Neural cell (in vitro differentiated cells): ENCODE results near the gene UBQLNL. TPM values are rescaled to one million over a fixed set of nuclear protein-coding genes. Genes with fewer than 3 reads are reported as not detected.

Experiments
- H2AFZ ChIP-seq: fragments of 200-600, 300-800 bp; sonication (generic), shearing (Covaris generic); 2 replicates; pipeline ENCODE4 v1.6.0; 2014; ENCODE audit warnings: low read depth, mild to moderate bottlenecking, antibody characterized with exemption, low read length, moderate library complexity
- H3F3A ChIP-seq: fragments of 200-600 bp; shearing (Covaris generic); 2 replicates; pipeline ENCODE4 v1.6.1; 2016; ENCODE audit warnings: mild to moderate bottlenecking, moderate library complexity, mixed read lengths, antibody characterized with exemption, low read length; ENCODE audit not compliant: insufficient read depth, poor library complexity, severe bottlenecking
- H3K27ac ChIP-seq: fragments of 200-600, 300-800 bp; sonication (generic), shearing (Covaris generic); 2 replicates; pipeline ENCODE4 v1.5.1; 2014; ENCODE audit warnings: mild to moderate bottlenecking, low read length, moderate library complexity
- H3K27me3 ChIP-seq: fragments of 300-800, 200-600 bp; sonication (generic), shearing (Covaris generic); 2 replicates; pipeline ENCODE4 v1.6.0; 2014; ENCODE audit warnings: mild to moderate bottlenecking, low read depth, low read length, moderate library complexity; ENCODE audit not compliant: insufficient read depth
- H3K36me3 ChIP-seq: fragments of 300-800, 200-600 bp; sonication (generic), shearing (Covaris generic); 2 replicates; pipeline ENCODE4 v1.5.1; 2014; ENCODE audit warnings: mild to moderate bottlenecking, antibody characterized with exemption, low read length, moderate library complexity; ENCODE audit not compliant: insufficient read depth
- H3K4me2 ChIP-seq: fragments of 300-800, 200-600 bp; sonication (generic), shearing (Covaris generic); 2 replicates; pipeline ENCODE4 v1.6.0; 2014; ENCODE audit warnings: mild to moderate bottlenecking, low read length
- H3K4me3 ChIP-seq: fragments of 300-800, 200-600 bp; sonication (generic), shearing (Covaris generic); 2 replicates; pipeline ENCODE4 v1.5.1; 2014; ENCODE audit warnings: mild to moderate bottlenecking, low read length, moderate library complexity
- H3K79me2 ChIP-seq: fragments of 200-600 bp; shearing (Covaris generic); replicated peaks from 2 replicates; pipeline ENCODE4 v1.6.0; 2014; ENCODE audit warnings: mild to moderate bottlenecking, low read length, moderate library complexity; ENCODE audit not compliant: insufficient read depth
- H3K9ac ChIP-seq: fragments of 300-800, 200-600 bp; sonication (generic), shearing (Covaris generic); 2 replicates; pipeline ENCODE4 v1.6.1; 2016; ENCODE audit warnings: mild to moderate bottlenecking, low read length, mixed read lengths
- H3K9me2 ChIP-seq: fragments of 200-600 bp; shearing (Covaris generic); 2 replicates; pipeline ENCODE4 v1.6.1; 2016; ENCODE audit warnings: mild to moderate bottlenecking, low read length, mixed read lengths; ENCODE audit not compliant: insufficient read depth
- H3K9me3 ChIP-seq: fragments of 200-600, 300-800 bp; sonication (generic), shearing (Covaris generic); 2 replicates; pipeline ENCODE4 v1.6.1; 2016; ENCODE audit warnings: mild to moderate bottlenecking, mixed run types, low read length, moderate library complexity, mixed read lengths
- H4K20me1 ChIP-seq: fragments of 200-600 bp; shearing (Covaris generic); 2 replicates; pipeline ENCODE4 v1.6.1; 2016; ENCODE audit warnings: mild to moderate bottlenecking, mixed run types; ENCODE audit not compliant: insufficient read depth
- EZH2 ChIP-seq: fragments of 200-600, 300-800 bp; shearing (Covaris generic), sonication (generic); IDR thresholded peaks from 2 replicates; pipeline ENCODE4 v1.6.1; 2014; ENCODE audit warnings: antibody characterized with exemption, low read length, borderline replicate concordance, mild to moderate bottlenecking; ENCODE audit not compliant: insufficient read depth, poor library complexity, severe bottlenecking
- RAD21 ChIP-seq: fragments of 450-650 bp; conservative IDR thresholded peaks from 2 replicates; pipeline ENCODE4 v1.6.1; 2014; ENCODE audit warnings: antibody characterized with exemption, mild to moderate bottlenecking, moderate library complexity
- TAF1 ChIP-seq: IDR thresholded peaks from 2 replicates; pipeline ENCODE4 v1.6.1; 2012; ENCODE audit warnings: low read depth
- polyA plus RNA-seq: library from polyadenylated mRNA; depleted of rRNA; stranded (reverse); fragments of >200 nt; gene quantifications from 2 replicates; pipeline ENCODE4 v1.2.3, GENCODE V29; 2014
- TF ChIP-seq, protein P1 (sequence below): IDR thresholded peaks from 2 replicates; pipeline ENCODE4 v1.6.1; 2012; ENCODE audit warnings: borderline replicate concordance

The UBQLNL gene
- polyA plus RNA-seq, 1 donor from 2014 or later, result not detected

DNA sequence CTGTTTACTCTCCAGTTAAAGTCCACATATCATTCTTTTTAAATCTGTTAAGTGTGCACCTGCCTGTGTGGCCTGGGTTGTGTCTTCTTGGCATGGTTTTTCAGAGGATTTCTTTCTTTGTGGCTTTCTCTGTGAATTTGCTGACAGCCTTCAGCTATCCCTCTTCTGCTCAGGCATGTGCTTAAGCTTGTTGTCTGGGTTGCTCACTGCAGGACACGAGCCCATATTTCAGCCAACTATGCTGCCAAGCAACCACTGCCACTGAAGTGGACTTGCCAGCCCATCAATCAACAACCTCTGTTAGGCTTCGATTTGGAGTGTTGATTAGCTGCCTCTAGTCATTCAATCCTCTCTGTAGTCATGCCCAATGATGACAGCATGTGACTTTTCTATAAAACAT lies 49.0 kb downstream of the UBQLNL start:
- TF ChIP-seq TAF1, result no peak
- TF ChIP-seq RAD21, result no peak
- no peak for TF ChIP-seq EZH2
- TF ChIP-seq, protein P1, sequence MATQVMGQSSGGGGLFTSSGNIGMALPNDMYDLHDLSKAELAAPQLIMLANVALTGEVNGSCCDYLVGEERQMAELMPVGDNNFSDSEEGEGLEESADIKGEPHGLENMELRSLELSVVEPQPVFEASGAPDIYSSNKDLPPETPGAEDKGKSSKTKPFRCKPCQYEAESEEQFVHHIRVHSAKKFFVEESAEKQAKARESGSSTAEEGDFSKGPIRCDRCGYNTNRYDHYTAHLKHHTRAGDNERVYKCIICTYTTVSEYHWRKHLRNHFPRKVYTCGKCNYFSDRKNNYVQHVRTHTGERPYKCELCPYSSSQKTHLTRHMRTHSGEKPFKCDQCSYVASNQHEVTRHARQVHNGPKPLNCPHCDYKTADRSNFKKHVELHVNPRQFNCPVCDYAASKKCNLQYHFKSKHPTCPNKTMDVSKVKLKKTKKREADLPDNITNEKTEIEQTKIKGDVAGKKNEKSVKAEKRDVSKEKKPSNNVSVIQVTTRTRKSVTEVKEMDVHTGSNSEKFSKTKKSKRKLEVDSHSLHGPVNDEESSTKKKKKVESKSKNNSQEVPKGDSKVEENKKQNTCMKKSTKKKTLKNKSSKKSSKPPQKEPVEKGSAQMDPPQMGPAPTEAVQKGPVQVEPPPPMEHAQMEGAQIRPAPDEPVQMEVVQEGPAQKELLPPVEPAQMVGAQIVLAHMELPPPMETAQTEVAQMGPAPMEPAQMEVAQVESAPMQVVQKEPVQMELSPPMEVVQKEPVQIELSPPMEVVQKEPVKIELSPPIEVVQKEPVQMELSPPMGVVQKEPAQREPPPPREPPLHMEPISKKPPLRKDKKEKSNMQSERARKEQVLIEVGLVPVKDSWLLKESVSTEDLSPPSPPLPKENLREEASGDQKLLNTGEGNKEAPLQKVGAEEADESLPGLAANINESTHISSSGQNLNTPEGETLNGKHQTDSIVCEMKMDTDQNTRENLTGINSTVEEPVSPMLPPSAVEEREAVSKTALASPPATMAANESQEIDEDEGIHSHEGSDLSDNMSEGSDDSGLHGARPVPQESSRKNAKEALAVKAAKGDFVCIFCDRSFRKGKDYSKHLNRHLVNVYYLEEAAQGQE, result no peak
- H3K36me3 ChIP-seq, result no peaks in the 10 kb centered on the region
- H4K20me1 ChIP-seq, result no peaks in the 10 kb centered on the region

More for the DNA sequence above, 49.0 kb downstream of the UBQLNL start:
- Histone ChIP-seq H2AFZ (no peak overlapping the region), H3K4me2 (no peak overlapping the region), H3K9ac (no peak overlapping the region), H3F3A (no peaks in the 10 kb centered on the region), H3K9me2 (no peaks in the 10 kb centered on the region), H3K27me3 (no peaks in the 10 kb centered on the region), H3K27ac (no peak overlapping the region), H3K9me3 (no peaks in the 10 kb centered on the region), H3K4me3 (no peak overlapping the region), H3K79me2 (no peaks in the 10 kb centered on the region)

Other genes starting within 250 kb of the UBQLNL start
- not detected in 2 replicates for gene HBE1, start 246.8 kb downstream of the UBQLNL start, polyA plus RNA-seq
- not detected in 2 replicates for gene OR51B4, start 214.8 kb downstream of the UBQLNL start, polyA plus RNA-seq
- not detected in 2 replicates for gene OR51B2, start 192.4 kb downstream of the UBQLNL start, polyA plus RNA-seq
- gene OR51B5, start 173.2 kb downstream of the UBQLNL start, polyA plus RNA-seq, result not detected in 2 replicates
- gene OR51B6, start 165.2 kb downstream of the UBQLNL start, polyA plus RNA-seq, result not detected in 2 replicates
- not detected in 2 replicates for gene OR51M1, start 132.9 kb downstream of the UBQLNL start, polyA plus RNA-seq
- gene OR51Q1, start 94.6 kb downstream of the UBQLNL start, polyA plus RNA-seq, result not detected in 2 replicates
- not detected in 2 replicates for gene OR51I1, start 75.2 kb downstream of the UBQLNL start, polyA plus RNA-seq
- gene OR51I2, start 67.4 kb downstream of the UBQLNL start, polyA plus RNA-seq, result not detected in 2 replicates
- not detected in 2 replicates for gene OR52D1, start 28.0 kb downstream of the UBQLNL start, polyA plus RNA-seq
- gene UBQLN3, start 6.7 kb downstream of the UBQLNL start, polyA plus RNA-seq, result not detected in 2 replicates
- gene OR52H1, start 31.8 kb upstream of the UBQLNL start, polyA plus RNA-seq, result not detected in 2 replicates
- gene OR52B6, start 64.2 kb upstream of the UBQLNL start, polyA plus RNA-seq, result not detected in 2 replicates
- gene TRIM6, start 79.9 kb upstream of the UBQLNL start, polyA plus RNA-seq, result not detected in 2 replicates
- not detected in 2 replicates for gene TRIM34, start 108.3 kb upstream of the UBQLNL start, polyA plus RNA-seq
- 0.58 and 2.0 TPM in 2 replicates for gene TRIM5, start 168.4 kb upstream of the UBQLNL start, polyA plus RNA-seq
- 4.3 and 10.2 TPM in 2 replicates for gene TRIM22, start 173.1 kb upstream of the UBQLNL start, polyA plus RNA-seq
- gene OR56B1, start 219.7 kb upstream of the UBQLNL start, polyA plus RNA-seq, result not detected in 2 replicates
- gene OR52N4, start 237.5 kb upstream of the UBQLNL start, polyA plus RNA-seq, result not detected in 2 replicates